Testis (tissue), 3 donors: ENCODE data around the gene ACADS. TPM values are rescaled to one million over a fixed set of nuclear protein-coding genes. Genes with fewer than 3 reads are reported as not detected.

Experiments used
- DNase-seq: peaks from one replicate; pipeline ENCODE4 v3.0.0-alpha.2; 2019
- H3K27ac ChIP-seq, 2 donors: fragments of 200-600 bp; sonication (generic); one replicate each; pipeline ENCODE4 v1.5.1; 2019
- H3K27me3 ChIP-seq: fragments of 200-600 bp; sonication (generic); one replicate; pipeline ENCODE4 v1.5.1; 2019
- H3K36me3 ChIP-seq: fragments of 200-600 bp; sonication (generic); one replicate; pipeline ENCODE4 v1.5.1; 2017; ENCODE audit warnings: low read depth; ENCODE audit errors: missing control alignments
- H3K4me1 ChIP-seq: fragments of 200-600 bp; sonication (generic); one replicate; pipeline ENCODE4 v1.5.1; 2019
- H3K4me3 ChIP-seq, 2 donors: fragments of 200-600 bp; sonication (generic); one replicate each; pipeline ENCODE4 v1.5.1; 2017 to 2019
- H3K9me3 ChIP-seq: fragments of 200-600 bp; sonication (generic); one replicate; pipeline ENCODE4 v1.5.1; 2017
- POLR2A ChIP-seq: fragments of 450-650 bp; IDR thresholded peaks from one replicate; pipeline ENCODE4 v1.6.1; 2017; ENCODE audit warnings: antibody characterized with exemption, mild to moderate bottlenecking, moderate library complexity
- WGBS, 2 donors: methylation state at CpG; one replicate each; pipeline ENCODE4 v1.1.5; 2018; 5-methylcytosine and 5-hydroxymethylcytosine counted together
- intact Hi-C: fragments of 100-400 bp; cut with DNase I; formaldehyde crosslinking; loops from one replicate; pipeline ENCODE4 v1.15.1; 2023; ENCODE audit warnings: low total_unique reads
- polyA plus RNA-seq: library from polyadenylated mRNA; stranded (reverse); fragments of 350-450 nt; fragmentation: Illumina TruSeq; extraction: RNeasy Lipid Tissue Mini Kit (QIAGEN cat#74804); gene quantifications from one replicate; pipeline ENCODE4 v1.2.3, GENCODE V29; 2014; ENCODE audit warnings: low read depth, low replicate concordance; ENCODE audit not compliant: insufficient read depth
- total RNA-seq, 2 donors: library from RNA; depleted of rRNA; stranded (reverse); fragments of >200 nt; gene quantifications; one replicate each; pipeline ENCODE4 v1.2.3, GENCODE V29; 2016
- TF ChIP-seq, protein P1 (sequence below), 3 experiments: fragments of 450-650 bp in 2 of 3; fragments of 200-600 bp in 1 of 3; sonication (generic) in 1 of 3; IDR thresholded peaks; one replicate each; pipeline ENCODE4 v1.5.1; 2016 to 2019; ENCODE audit warnings: antibody characterized with exemption in 3 of 3, mild to moderate bottlenecking in 2 of 3, moderate library complexity in 1 of 3

Gene ACADS
- total and polyA plus RNA-seq, 3 donors from 2014 or later: 28.3 to 43.9 (median 30.2) TPM

- 84 to 92% methylated on average over 2 of the region's 2 CpGs for WGBS, 2 donors
- no peak overlapping the region for H3K4me3 ChIP-seq
- H3K36me3 ChIP-seq: no peaks in the 10 kb centered on the region
- no peak for DNase-seq
- H3K27ac ChIP-seq: no peak overlapping the region
- H3K9me3 ChIP-seq: no peaks in the 10 kb centered on the region
- H3K4me1 ChIP-seq: no peaks in the 10 kb centered on the region
- no peaks in the 10 kb centered on the region for H3K27me3 ChIP-seq
- TF ChIP-seq, protein P1, sequence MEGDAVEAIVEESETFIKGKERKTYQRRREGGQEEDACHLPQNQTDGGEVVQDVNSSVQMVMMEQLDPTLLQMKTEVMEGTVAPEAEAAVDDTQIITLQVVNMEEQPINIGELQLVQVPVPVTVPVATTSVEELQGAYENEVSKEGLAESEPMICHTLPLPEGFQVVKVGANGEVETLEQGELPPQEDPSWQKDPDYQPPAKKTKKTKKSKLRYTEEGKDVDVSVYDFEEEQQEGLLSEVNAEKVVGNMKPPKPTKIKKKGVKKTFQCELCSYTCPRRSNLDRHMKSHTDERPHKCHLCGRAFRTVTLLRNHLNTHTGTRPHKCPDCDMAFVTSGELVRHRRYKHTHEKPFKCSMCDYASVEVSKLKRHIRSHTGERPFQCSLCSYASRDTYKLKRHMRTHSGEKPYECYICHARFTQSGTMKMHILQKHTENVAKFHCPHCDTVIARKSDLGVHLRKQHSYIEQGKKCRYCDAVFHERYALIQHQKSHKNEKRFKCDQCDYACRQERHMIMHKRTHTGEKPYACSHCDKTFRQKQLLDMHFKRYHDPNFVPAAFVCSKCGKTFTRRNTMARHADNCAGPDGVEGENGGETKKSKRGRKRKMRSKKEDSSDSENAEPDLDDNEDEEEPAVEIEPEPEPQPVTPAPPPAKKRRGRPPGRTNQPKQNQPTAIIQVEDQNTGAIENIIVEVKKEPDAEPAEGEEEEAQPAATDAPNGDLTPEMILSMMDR (IDR thresholded peaks at IDR 0.05): no peak
- no peak for TF ChIP-seq POLR2A
- intact Hi-C loops: no loop called here
These were observed 6.6 kb upstream of the ACADS start for GRCh38 chr12:120719072-120719471.

DNA sequence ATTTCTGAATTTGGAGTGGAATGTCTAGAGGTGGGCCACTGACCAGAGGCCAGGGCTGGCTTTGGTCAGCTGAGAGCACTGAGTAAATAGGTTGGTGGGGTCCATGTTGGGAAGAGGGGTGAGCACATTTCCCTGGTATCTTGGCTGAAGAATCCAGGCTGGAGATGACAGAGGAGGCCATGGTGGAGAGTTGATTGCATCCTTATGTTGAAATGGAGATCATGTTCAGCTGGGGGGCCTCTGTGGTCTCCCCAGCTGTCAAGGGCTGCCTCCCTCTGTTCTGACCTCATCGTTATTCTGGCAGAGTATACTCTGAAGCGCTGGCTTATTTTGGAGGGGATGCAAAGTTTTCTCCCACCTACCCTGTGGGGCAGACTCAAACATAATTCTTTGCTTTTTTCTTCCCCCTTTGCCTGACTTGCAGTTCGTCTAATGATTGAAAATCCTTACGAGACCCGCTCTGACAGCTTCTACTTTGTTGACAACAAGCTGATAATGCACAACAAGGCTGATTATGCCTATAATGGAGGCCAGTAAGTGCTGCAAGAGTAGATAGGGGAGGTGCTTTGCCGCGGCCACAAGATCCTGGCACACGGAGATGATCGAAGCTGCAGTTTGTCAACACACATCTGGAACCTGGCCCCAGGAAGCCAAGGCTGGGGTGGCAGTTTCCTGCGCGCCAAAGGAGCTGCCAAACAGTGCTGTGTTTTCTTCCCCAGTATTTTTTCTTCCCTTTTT is 6.0 kb upstream of the ACADS start:
- Histone ChIP-seq H3K36me3 (no peaks in the 10 kb centered on the region), H3K27ac (no peak overlapping the region), H3K4me1 (no peaks in the 10 kb centered on the region), H3K9me3 (no peaks in the 10 kb centered on the region), H3K27me3 (no peaks in the 10 kb centered on the region), H3K4me3 (no peak overlapping the region)
- no peak for DNase-seq
- intact Hi-C loops: no loop called here
- no peak for TF ChIP-seq POLR2A
- TF ChIP-seq, protein P1 (IDR thresholded peaks at IDR 0.05): no peak
- WGBS, 2 donors: 87 to 90% methylated on average over 11 of the region's 11 CpGs

- intact Hi-C loops: no loop called here
- no peaks in the 10 kb centered on the region for H3K36me3 ChIP-seq
- TF ChIP-seq, protein P1 (IDR thresholded peaks at IDR 0.05): no peak
- TF ChIP-seq POLR2A: no peak
These were observed 5.2 kb upstream of the ACADS start for GRCh38 chr12:120720234-120720986.

DNA sequence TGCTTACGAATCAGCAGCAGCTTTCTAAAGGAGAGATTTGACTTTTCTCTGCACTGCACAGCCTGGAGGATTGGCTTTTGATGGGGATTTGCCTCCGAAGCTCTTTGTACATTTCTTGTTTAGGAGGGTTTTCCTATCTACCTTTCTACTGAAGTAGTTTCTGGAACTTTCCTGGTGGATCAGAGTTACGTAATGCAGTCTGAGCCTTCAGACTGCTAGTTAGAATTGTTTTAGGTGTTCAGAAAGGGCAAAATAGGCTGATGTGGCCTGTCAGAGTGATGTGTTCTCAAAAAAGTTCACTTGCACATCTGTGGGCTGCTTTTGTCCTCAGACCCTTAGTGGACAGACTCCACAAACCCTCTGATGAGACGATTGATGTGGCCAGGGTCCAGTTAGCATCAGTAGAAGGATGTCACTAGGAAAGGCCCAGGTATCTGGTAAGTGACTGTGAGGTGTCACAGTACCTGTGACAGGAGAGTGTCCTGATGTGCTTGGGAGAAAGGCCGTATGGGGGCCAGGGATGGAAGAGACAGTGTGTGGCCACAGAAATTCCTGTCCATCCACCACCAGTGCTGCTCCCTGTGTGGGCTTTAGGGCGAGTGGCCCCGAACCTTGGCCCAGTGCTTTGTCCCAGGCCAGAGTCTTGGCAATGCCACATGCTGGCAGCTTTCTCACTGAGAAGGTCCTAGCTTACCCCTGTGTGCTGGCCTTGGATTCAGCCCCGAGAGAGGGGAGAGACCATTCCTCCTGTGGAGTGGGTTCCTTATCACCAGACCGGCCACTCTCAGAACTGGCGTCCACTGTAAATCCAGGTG is 4.4 kb upstream of the ACADS start:
- Histone ChIP-seq H3K36me3 (no peaks in the 10 kb centered on the region), H3K27ac (peak overlapping the region in 1 of 2 donors; percentile 52), H3K4me3 (no peak overlapping the region), H3K9me3 (no peaks in the 10 kb centered on the region), H3K4me1 (peaks cover 6% of the 10 kb centered on the region), H3K27me3 (no peaks in the 10 kb centered on the region)
- DNase-seq: no peak
- TF ChIP-seq, protein P1 (IDR thresholded peaks at IDR 0.05): no peak
- TF ChIP-seq POLR2A: no peak
- intact Hi-C loops: no loop called here
- 89 to 90% methylated on average over 9 to 10 of the region's 10 CpGs for WGBS, 2 donors

More at GRCh38 chr12:120720234-120720986, 5.2 kb upstream of the ACADS start:
- WGBS, 2 donors: 72 to 77% methylated on average over 7 of the region's 7 CpGs
- H3K27ac ChIP-seq: peak overlapping the region in 1 of 2 donors; percentile 52
- no peaks in the 10 kb centered on the region for H3K9me3 ChIP-seq
- no peaks in the 10 kb centered on the region for H3K27me3 ChIP-seq
- no peak overlapping the region for H3K4me3 ChIP-seq
- DNase-seq: no peak
- H3K4me1 ChIP-seq: peaks cover 6% of the 10 kb centered on the region
